Activated naive CD4-positive, alpha-beta T cell treated with anti-CD3 and anti-CD28 coated beads, Interleukin-2, amount 50 U/mL, for 24 hours (primary cell): ENCODE data around the gene APP.

Experiments
- H3K27ac Mint-ChIP-seq: one replicate; pipeline ENCODE4 v1.8.0; 2021; ENCODE audit warnings: mild to moderate bottlenecking, mixed read lengths
- H3K27me3 Mint-ChIP-seq: one replicate; pipeline ENCODE4 v1.8.0; 2021; ENCODE audit warnings: mixed read lengths
- H3K36me3 Mint-ChIP-seq: one replicate; pipeline ENCODE4 v1.8.0; 2021; ENCODE audit warnings: mixed read lengths
- H3K4me1 Mint-ChIP-seq: one replicate; pipeline ENCODE4 v1.8.0; 2021; ENCODE audit warnings: mixed read lengths
- H3K4me3 Mint-ChIP-seq: one replicate; pipeline ENCODE4 v1.8.0; 2021; ENCODE audit warnings: mild to moderate bottlenecking, mixed read lengths
- H3K9me3 Mint-ChIP-seq: one replicate; pipeline ENCODE4 v1.8.0; 2021; ENCODE audit warnings: mixed read lengths

Gene APP

GRCh38 chr21:26124421-26124833 lies 46.1 kb downstream of the APP start:
- Mint-ChIP-seq H3K27me3 (no peaks in the 10 kb centered on the region), H3K27ac (no peak overlapping the region), H3K4me1 (peaks cover 27% of the 10 kb centered on the region), H3K4me3 (no peak overlapping the region), H3K36me3 (peaks cover 8% of the 10 kb centered on the region), H3K9me3 (no peaks in the 10 kb centered on the region)

- no peaks in the 10 kb centered on the region for H3K27me3 Mint-ChIP-seq
These were observed 47.6 kb downstream of the APP start for GRCh38 chr21:26123012-26123411.

GRCh38 chr21:26120828-26121227 lies 49.7 kb downstream of the APP start:
- H3K27ac Mint-ChIP-seq: no peak overlapping the region
- H3K27me3 Mint-ChIP-seq: no peaks in the 10 kb centered on the region
- no peaks in the 10 kb centered on the region for H3K9me3 Mint-ChIP-seq
- H3K36me3 Mint-ChIP-seq: peaks cover 3% of the 10 kb centered on the region
- H3K4me1 Mint-ChIP-seq: peaks cover 31% of the 10 kb centered on the region
- H3K4me3 Mint-ChIP-seq: no peak overlapping the region

More at GRCh38 chr21:26123012-26123411, 47.6 kb downstream of the APP start:
- H3K9me3 Mint-ChIP-seq: no peaks in the 10 kb centered on the region
- peaks cover 4% of the 10 kb centered on the region for H3K36me3 Mint-ChIP-seq
- H3K4me3 Mint-ChIP-seq: no peak overlapping the region
- no peak overlapping the region for H3K27ac Mint-ChIP-seq
- peaks cover 29% of the 10 kb centered on the region for H3K4me1 Mint-ChIP-seq

DNA sequence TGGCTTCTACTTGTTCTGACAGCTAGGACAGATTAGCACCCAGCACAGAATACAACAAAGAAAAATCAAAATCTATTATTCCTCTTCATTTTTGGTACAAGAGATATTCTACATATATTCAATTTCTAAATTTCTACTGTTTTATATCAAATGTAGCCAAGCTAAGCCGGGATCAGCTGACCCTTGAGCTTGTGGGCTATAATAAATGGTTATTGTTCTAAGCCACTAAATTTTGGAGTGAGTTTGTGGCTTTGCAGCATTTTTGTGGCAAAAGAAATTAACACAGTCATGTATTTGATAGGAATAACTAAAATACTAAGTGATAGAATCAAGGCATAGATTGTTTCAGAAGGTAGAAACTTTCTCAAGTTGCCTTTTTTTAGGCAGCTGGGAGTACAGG lies 50.7 kb downstream of the APP start:
- Mint-ChIP-seq H3K27ac (no peak overlapping the region), H3K4me1 (peaks cover 31% of the 10 kb centered on the region), H3K27me3 (no peaks in the 10 kb centered on the region), H3K4me3 (no peak overlapping the region), H3K36me3 (peaks cover 1% of the 10 kb centered on the region), H3K9me3 (no peaks in the 10 kb centered on the region)

- Mint-ChIP-seq H3K27ac (no peak overlapping the region), H3K4me3 (no peak overlapping the region)
These were observed 51.5 kb downstream of the APP start for GRCh38 chr21:26118938-26119540.

GRCh38 chr21:26117972-26118367 lies 52.6 kb downstream of the APP start:
- no peaks in the 10 kb centered on the region for H3K9me3 Mint-ChIP-seq
- H3K27ac Mint-ChIP-seq: no peak overlapping the region
- no peak overlapping the region for H3K4me3 Mint-ChIP-seq
- no peaks in the 10 kb centered on the region for H3K27me3 Mint-ChIP-seq
- H3K36me3 Mint-ChIP-seq: peaks cover 1% of the 10 kb centered on the region
- peaks cover 15% of the 10 kb centered on the region for H3K4me1 Mint-ChIP-seq

More at GRCh38 chr21:26118938-26119540, 51.5 kb downstream of the APP start:
- Mint-ChIP-seq H3K4me1 (peaks cover 23% of the 10 kb centered on the region), H3K36me3 (peaks cover 1% of the 10 kb centered on the region), H3K9me3 (no peaks in the 10 kb centered on the region), H3K27me3 (no peaks in the 10 kb centered on the region)

DNA sequence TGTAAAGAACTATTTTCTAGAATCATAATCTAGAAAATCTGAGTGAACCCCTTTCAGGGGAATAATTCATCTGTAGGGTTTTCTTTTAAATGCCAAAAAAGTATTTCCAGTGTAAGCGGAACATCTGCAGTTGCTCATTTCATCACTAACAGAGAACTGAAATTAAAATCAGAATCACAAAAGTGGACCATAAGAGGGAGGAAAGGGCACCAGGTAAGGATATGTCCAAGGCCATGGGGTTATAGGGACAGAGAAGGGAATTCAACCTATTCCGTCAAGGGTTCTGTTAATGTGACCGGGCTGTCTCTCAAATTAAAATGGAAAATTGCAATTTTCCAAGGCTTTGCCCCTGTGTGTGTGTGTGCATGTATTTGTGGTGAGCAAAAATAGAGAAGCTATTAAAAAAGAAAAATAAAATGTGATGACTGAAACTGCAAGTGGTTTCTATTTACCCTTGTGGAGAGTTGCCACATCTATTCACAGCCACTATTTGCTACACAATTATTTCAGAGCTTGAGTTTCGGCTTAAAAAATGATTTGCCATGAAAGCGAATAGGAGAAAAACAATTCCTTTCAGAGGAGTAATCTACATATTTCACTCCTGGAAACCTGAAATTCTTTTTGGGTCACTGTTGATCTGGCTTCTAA lies 53.1 kb downstream of the APP start:
- peaks cover 15% of the 10 kb centered on the region for H3K4me1 Mint-ChIP-seq
- H3K9me3 Mint-ChIP-seq: no peaks in the 10 kb centered on the region
- no peaks in the 10 kb centered on the region for H3K27me3 Mint-ChIP-seq
- no peak overlapping the region for H3K27ac Mint-ChIP-seq
- H3K36me3 Mint-ChIP-seq: peaks cover 1% of the 10 kb centered on the region
- no peak overlapping the region for H3K4me3 Mint-ChIP-seq

GRCh38 chr21:26116456-26117011 lies 54.0 kb downstream of the APP start:
- Mint-ChIP-seq H3K36me3 (peaks cover 1% of the 10 kb centered on the region), H3K9me3 (no peaks in the 10 kb centered on the region), H3K27ac (no peak overlapping the region), H3K4me1 (peaks cover 15% of the 10 kb centered on the region), H3K4me3 (no peak overlapping the region), H3K27me3 (no peaks in the 10 kb centered on the region)

GRCh38 chr21:26115899-26116298 lies 54.7 kb downstream of the APP start:
- H3K4me3 Mint-ChIP-seq: no peak overlapping the region
- H3K27ac Mint-ChIP-seq: no peak overlapping the region
- peaks cover 5% of the 10 kb centered on the region for H3K36me3 Mint-ChIP-seq
- no peaks in the 10 kb centered on the region for H3K9me3 Mint-ChIP-seq
- peaks cover 15% of the 10 kb centered on the region for H3K4me1 Mint-ChIP-seq
- H3K27me3 Mint-ChIP-seq: no peaks in the 10 kb centered on the region

DNA sequence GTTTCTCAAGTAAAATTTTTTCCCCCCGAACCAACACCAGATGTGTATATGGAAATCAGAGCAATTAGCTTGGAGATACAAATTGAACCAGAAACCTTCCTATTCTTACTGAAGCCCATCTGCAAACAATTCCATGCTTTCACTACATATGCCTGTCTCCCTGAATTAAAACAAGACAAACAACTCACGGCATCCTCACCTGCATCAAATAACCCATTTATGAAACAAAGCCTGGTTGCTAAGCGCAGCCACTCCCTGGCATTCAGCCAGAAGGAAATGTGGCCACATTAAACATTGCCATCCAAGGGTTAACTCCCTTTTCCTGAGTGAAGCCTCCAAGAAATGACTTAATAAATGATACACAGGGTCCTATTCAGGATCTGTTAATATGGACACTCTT lies 55.3 kb downstream of the APP start:
- Mint-ChIP-seq H3K27me3 (no peaks in the 10 kb centered on the region), H3K4me1 (peaks cover 15% of the 10 kb centered on the region), H3K36me3 (peaks cover 8% of the 10 kb centered on the region), H3K4me3 (no peak overlapping the region), H3K9me3 (no peaks in the 10 kb centered on the region), H3K27ac (no peak overlapping the region)

DNA sequence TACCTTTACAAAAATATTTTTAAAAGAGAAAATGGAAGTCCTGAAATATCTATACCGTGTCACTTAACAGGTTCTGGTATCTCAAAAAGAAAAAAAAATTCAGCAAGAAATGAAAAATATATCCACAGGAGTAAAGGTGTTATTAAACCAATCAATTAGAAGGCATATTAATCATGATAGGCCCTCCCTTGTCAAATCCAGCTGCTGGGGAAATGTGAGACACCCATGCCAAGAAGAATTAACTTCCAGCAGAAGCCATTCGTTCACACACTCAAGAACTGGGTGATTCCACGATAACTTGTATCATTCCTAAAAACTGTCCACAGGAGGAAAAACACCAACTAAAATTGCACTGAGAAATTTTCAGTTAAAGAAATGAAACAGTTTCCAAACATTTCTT lies 57.6 kb downstream of the APP start:
- H3K36me3 Mint-ChIP-seq: peaks cover 14% of the 10 kb centered on the region
- no peaks in the 10 kb centered on the region for H3K27me3 Mint-ChIP-seq
- peaks cover 8% of the 10 kb centered on the region for H3K4me1 Mint-ChIP-seq
- no peaks in the 10 kb centered on the region for H3K9me3 Mint-ChIP-seq
- H3K27ac Mint-ChIP-seq: peak overlapping the region; percentile 17
- no peak overlapping the region for H3K4me3 Mint-ChIP-seq

- Mint-ChIP-seq H3K4me1 (peaks cover 8% of the 10 kb centered on the region), H3K27ac (no peak overlapping the region), H3K27me3 (no peaks in the 10 kb centered on the region), H3K9me3 (no peaks in the 10 kb centered on the region), H3K36me3 (peaks cover 16% of the 10 kb centered on the region), H3K4me3 (no peak overlapping the region)
These were observed 58.3 kb downstream of the APP start for GRCh38 chr21:26112127-26112742.

GRCh38 chr21:26110715-26111114 lies 59.9 kb downstream of the APP start:
- Mint-ChIP-seq H3K4me3 (no peak overlapping the region), H3K36me3 (peaks cover 22% of the 10 kb centered on the region)

GRCh38 chr21:26107429-26107828 lies 63.1 kb downstream of the APP start:
- H3K27me3 Mint-ChIP-seq: no peaks in the 10 kb centered on the region
- no peaks in the 10 kb centered on the region for H3K4me1 Mint-ChIP-seq
- no peaks in the 10 kb centered on the region for H3K9me3 Mint-ChIP-seq

More at GRCh38 chr21:26110715-26111114, 59.9 kb downstream of the APP start:
- Mint-ChIP-seq H3K27ac (no peak overlapping the region), H3K4me1 (no peaks in the 10 kb centered on the region), H3K9me3 (no peaks in the 10 kb centered on the region), H3K27me3 (no peaks in the 10 kb centered on the region)

DNA sequence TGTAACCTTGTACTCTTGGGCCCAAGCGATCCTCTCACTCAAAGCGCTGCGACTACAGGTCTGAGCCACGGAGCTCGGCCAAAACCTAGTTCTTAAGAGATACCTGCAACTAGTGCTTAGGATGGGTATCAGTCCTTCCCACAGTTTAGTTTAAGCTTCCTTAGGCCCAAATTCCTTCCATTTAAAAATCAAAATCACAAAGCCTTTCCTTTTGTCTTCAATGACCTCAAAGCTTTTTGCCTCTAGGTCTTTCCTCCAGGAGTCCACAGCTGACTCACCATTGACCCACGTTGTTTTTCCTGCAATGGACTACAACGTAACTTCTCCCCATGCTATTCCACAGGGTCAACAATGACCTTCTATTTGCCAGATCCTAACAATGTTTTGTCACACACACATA lies 64.0 kb downstream of the APP start:
- Mint-ChIP-seq H3K4me3 (no peak overlapping the region), H3K9me3 (no peaks in the 10 kb centered on the region), H3K27ac (no peak overlapping the region), H3K36me3 (peaks cover 34% of the 10 kb centered on the region), H3K27me3 (no peaks in the 10 kb centered on the region), H3K4me1 (no peaks in the 10 kb centered on the region)

More at GRCh38 chr21:26107429-26107828, 63.1 kb downstream of the APP start:
- peaks cover 34% of the 10 kb centered on the region for H3K36me3 Mint-ChIP-seq
- H3K4me3 Mint-ChIP-seq: no peak overlapping the region
- no peak overlapping the region for H3K27ac Mint-ChIP-seq

DNA sequence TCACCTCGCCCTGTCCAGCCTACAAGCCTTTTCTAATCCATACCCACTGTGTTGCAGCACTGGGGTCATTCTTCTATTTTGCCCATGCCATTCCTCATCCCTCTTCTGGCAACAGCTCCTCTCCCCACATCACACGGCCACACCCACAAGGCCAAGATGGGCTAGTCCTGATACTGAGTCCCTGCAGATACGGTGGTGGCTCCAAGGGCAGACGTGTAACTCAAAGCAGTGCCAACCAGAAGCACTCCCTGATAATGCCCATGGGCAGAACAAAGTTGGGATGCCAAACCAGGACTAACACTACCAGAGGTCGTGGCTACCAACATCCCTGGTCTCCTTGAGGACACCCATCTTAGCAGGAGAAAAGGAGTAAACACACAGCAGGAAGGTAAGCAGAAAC lies 64.8 kb downstream of the APP start:
- Mint-ChIP-seq H3K27ac (no peak overlapping the region), H3K4me1 (no peaks in the 10 kb centered on the region), H3K36me3 (peaks cover 29% of the 10 kb centered on the region)

More for the DNA sequence above, 64.8 kb downstream of the APP start:
- Mint-ChIP-seq H3K4me3 (no peak overlapping the region), H3K27me3 (no peaks in the 10 kb centered on the region), H3K9me3 (no peaks in the 10 kb centered on the region)
